Suprapubic skin (tissue), 4 donors: ENCODE results near the gene C9orf85. TPM values are rescaled to one million over a fixed set of nuclear protein-coding genes. Genes with fewer than 3 reads are reported as not detected.

Source experiments
- DNase-seq, 2 donors: peaks; one replicate each; pipeline ENCODE4 v3.0.0-alpha.2; 2019; ENCODE audit warnings: low spot score in 2 of 2
- H3K27ac ChIP-seq: fragments of 200-600 bp; sonication (generic); one replicate; pipeline ENCODE4 v1.5.1; 2019
- H3K27me3 ChIP-seq: fragments of 200-600 bp; sonication (generic); one replicate; pipeline ENCODE4 v1.5.1; 2019
- H3K36me3 ChIP-seq: fragments of 200-600 bp; sonication (generic); one replicate; pipeline ENCODE4 v1.5.1; 2019
- H3K4me1 ChIP-seq: fragments of 200-600 bp; sonication (generic); one replicate; pipeline ENCODE4 v1.5.1; 2019
- H3K4me3 ChIP-seq: fragments of 200-600 bp; sonication (generic); one replicate; pipeline ENCODE4 v1.5.1; 2019; ENCODE audit warnings: mild to moderate bottlenecking
- H3K9me3 ChIP-seq: fragments of 200-600 bp; sonication (generic); one replicate; pipeline ENCODE4 v1.5.1; 2019
- EP300 ChIP-seq: sonication (generic); formaldehyde crosslinking; IDR thresholded peaks from one replicate; pipeline ENCODE4 v1.6.1; 2017; ENCODE audit warnings: antibody characterized with exemption
- POLR2A ChIP-seq, 2 donors: fragments of 450-650 bp; IDR thresholded peaks; one replicate each; pipeline ENCODE4 v1.6.1; 2017; ENCODE audit warnings: antibody characterized with exemption in 2 of 2, mild to moderate bottlenecking in 2 of 2, moderate library complexity in 2 of 2
- POLR2AphosphoS5 ChIP-seq, 3 donors: sonication (generic); formaldehyde crosslinking; IDR thresholded peaks; one replicate each; pipeline ENCODE4 v1.6.1; 2017; ENCODE audit warnings: antibody characterized with exemption in 3 of 3
- WGBS: methylation state at CpG from one replicate; pipeline ENCODE4 v1.1.5; 2018; 5-methylcytosine and 5-hydroxymethylcytosine counted together
- total RNA-seq, 4 donors: library from RNA; depleted of rRNA; stranded (reverse); fragments of >200 nt; gene quantifications; one replicate each; pipeline ENCODE4 v1.1.0, GENCODE V29; 2016
- TF ChIP-seq, protein P1 (sequence below), 2 donors: fragments of 200-600 bp in 1 of 2; fragments of 450-650 bp in 1 of 2; sonication (generic) in 1 of 2; IDR thresholded peaks; one replicate each; pipeline ENCODE4 v1.5.1; 2016 to 2019; ENCODE audit warnings: antibody characterized with exemption in 2 of 2, mild to moderate bottlenecking in 1 of 2, moderate library complexity in 1 of 2

Gene C9orf85, protein sequence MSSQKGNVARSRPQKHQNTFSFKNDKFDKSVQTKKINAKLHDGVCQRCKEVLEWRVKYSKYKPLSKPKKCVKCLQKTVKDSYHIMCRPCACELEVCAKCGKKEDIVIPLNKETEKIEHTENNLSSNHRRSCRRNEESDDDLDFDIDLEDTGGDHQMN
- total RNA-seq, result 10 to 100 TPM; 13.1 to 18.9 (median 16.4) TPM

- Histone ChIP-seq H3K27ac (peak within 1 kb of the TSS; percentile 93), H3K4me1 (peaks cover 36% of the 10 kb centered on the region), H3K9me3 (no peaks in the 10 kb centered on the region), H3K36me3 (no peaks in the 10 kb centered on the region), H3K4me3 (peak within 1 kb of the TSS; percentile 89), H3K27me3 (no peaks in the 10 kb centered on the region)
- peak in 1 of 2 donors; percentile 89 for TF ChIP-seq POLR2A (IDR thresholded peaks at IDR 0.05)
- TF ChIP-seq POLR2AphosphoS5 (IDR thresholded peaks at IDR 0.05), result peak; percentile 56 to 93 (median 65)
- TF ChIP-seq EP300, result no peak
- TF ChIP-seq, protein P1, sequence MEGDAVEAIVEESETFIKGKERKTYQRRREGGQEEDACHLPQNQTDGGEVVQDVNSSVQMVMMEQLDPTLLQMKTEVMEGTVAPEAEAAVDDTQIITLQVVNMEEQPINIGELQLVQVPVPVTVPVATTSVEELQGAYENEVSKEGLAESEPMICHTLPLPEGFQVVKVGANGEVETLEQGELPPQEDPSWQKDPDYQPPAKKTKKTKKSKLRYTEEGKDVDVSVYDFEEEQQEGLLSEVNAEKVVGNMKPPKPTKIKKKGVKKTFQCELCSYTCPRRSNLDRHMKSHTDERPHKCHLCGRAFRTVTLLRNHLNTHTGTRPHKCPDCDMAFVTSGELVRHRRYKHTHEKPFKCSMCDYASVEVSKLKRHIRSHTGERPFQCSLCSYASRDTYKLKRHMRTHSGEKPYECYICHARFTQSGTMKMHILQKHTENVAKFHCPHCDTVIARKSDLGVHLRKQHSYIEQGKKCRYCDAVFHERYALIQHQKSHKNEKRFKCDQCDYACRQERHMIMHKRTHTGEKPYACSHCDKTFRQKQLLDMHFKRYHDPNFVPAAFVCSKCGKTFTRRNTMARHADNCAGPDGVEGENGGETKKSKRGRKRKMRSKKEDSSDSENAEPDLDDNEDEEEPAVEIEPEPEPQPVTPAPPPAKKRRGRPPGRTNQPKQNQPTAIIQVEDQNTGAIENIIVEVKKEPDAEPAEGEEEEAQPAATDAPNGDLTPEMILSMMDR (IDR thresholded peaks at IDR 0.05), result no peak
- DNase-seq, result peak; percentile 99
- 0% methylated on average over 37 of the region's 45 CpGs for WGBS
Measured at GRCh38 chr9:71911061-71911907, at the start of gene C9orf85, which contains the start of gene ABHD17B. C9orf85 (plus strand) TSS chr9:71911639; CDS start chr9:71911735, 96 bp downstream. ABHD17B (minus strand) TSS chr9:71911193; CDS start chr9:71875080, 36,113 bp downstream.

- Histone ChIP-seq H3K9me3 (peaks cover 8% of the 10 kb centered on the region), H3K36me3 (peaks cover 2% of the 10 kb centered on the region), H3K27me3 (no peaks in the 10 kb centered on the region), H3K4me1 (no peaks in the 10 kb centered on the region), H3K27ac (no peak overlapping the region), H3K4me3 (no peak overlapping the region)
- TF ChIP-seq POLR2A (IDR thresholded peaks at IDR 0.05), result no peak
- TF ChIP-seq, protein P1 (IDR thresholded peaks at IDR 0.05), result no peak
- TF ChIP-seq POLR2AphosphoS5 (IDR thresholded peaks at IDR 0.05), result no peak
- no peak for TF ChIP-seq EP300
- WGBS, result 90% methylated on average over 1 of the region's 1 CpG
- no peak for DNase-seq
Measured at GRCh38 chr9:71863631-71864030, 47.8 kb upstream of the C9orf85 start.

- TF ChIP-seq, protein P1 (IDR thresholded peaks at IDR 0.05), result no peak
- TF ChIP-seq EP300, result no peak
- no peak for TF ChIP-seq POLR2AphosphoS5 (IDR thresholded peaks at IDR 0.05)
- Histone ChIP-seq H3K27me3 (no peaks in the 10 kb centered on the region), H3K9me3 (peaks cover 23% of the 10 kb centered on the region), H3K36me3 (peaks cover 20% of the 10 kb centered on the region), H3K4me1 (no peaks in the 10 kb centered on the region), H3K4me3 (no peak overlapping the region), H3K27ac (no peak overlapping the region)
- no peak for DNase-seq
- WGBS, result 97% methylated on average over 6 of the region's 6 CpGs
Measured at GRCh38 chr9:71875345-71875744, 36.1 kb upstream of the C9orf85 start.

GRCh38 chr9:71876106-71876505 is 35.3 kb upstream of the C9orf85 start:
- TF ChIP-seq EP300 (no peak), POLR2AphosphoS5 (IDR thresholded peaks at IDR 0.05) (no peak), POLR2A (IDR thresholded peaks at IDR 0.05) (no peak)
- TF ChIP-seq, protein P1 (IDR thresholded peaks at IDR 0.05), result no peak
- Histone ChIP-seq H3K36me3 (peaks cover 16% of the 10 kb centered on the region), H3K27ac (no peak overlapping the region), H3K4me3 (no peak overlapping the region), H3K27me3 (no peaks in the 10 kb centered on the region), H3K9me3 (peaks cover 23% of the 10 kb centered on the region), H3K4me1 (no peaks in the 10 kb centered on the region)
- no peak for DNase-seq
- WGBS, result 92% methylated on average over 2 of the region's 2 CpGs

DNA sequence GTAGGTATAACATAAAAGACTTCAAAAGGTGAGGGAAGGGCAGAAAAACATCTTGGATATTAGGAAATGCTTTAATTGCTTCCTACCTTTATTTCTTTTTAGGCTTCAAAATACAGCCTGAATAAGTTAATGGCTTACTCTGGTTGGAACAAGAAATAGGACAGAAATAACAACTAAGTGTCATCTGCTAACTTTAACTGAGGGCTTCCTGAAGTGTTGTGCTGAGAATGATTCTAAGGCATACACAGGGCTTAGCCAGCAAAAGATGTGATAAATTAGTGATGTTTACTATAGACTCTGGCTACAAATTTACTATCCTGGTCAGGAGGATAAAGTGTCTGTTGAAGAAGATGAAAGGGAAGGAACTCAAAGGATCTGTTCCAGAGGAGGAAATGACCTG is 34.6 kb upstream of the C9orf85 start:
- Histone ChIP-seq H3K9me3 (peaks cover 23% of the 10 kb centered on the region), H3K36me3 (peaks cover 12% of the 10 kb centered on the region), H3K27ac (no peak overlapping the region), H3K4me3 (no peak overlapping the region), H3K27me3 (no peaks in the 10 kb centered on the region), H3K4me1 (no peaks in the 10 kb centered on the region)
- DNase-seq, result no peak
- TF ChIP-seq EP300, result no peak
- TF ChIP-seq POLR2AphosphoS5 (IDR thresholded peaks at IDR 0.05), result no peak
- no peak for TF ChIP-seq POLR2A (IDR thresholded peaks at IDR 0.05)
- TF ChIP-seq, protein P1 (IDR thresholded peaks at IDR 0.05), result no peak
